T-helper 1 cell treated with Interleukin-12 subunit alpha and Interleukin-12 subunit beta and Interleukin-4 antibody, amounts not matched to agents 30 μg/mL and 1 μg/mL, for 36 hours (primary cell): ENCODE results near the gene ARMC2.

ENCODE experiments used
- H3K27ac Mint-ChIP-seq: one replicate; pipeline ENCODE4 v1.8.0; 2021; ENCODE audit warnings: mild to moderate bottlenecking, mixed read lengths
- H3K27me3 Mint-ChIP-seq: one replicate; pipeline ENCODE4 v1.8.0; 2021; ENCODE audit warnings: low read depth, mixed read lengths
- H3K36me3 Mint-ChIP-seq: one replicate; pipeline ENCODE4 v1.8.0; 2021; ENCODE audit warnings: low read depth, mixed read lengths
- H3K4me1 Mint-ChIP-seq: one replicate; pipeline ENCODE4 v1.8.0; 2021; ENCODE audit warnings: low read depth, mixed read lengths
- H3K4me3 Mint-ChIP-seq: one replicate; pipeline ENCODE4 v1.8.0; 2021; ENCODE audit warnings: mild to moderate bottlenecking, moderate library complexity, mixed read lengths
- H3K9me3 Mint-ChIP-seq: one replicate; pipeline ENCODE4 v1.8.0; 2021; ENCODE audit warnings: mixed read lengths

Gene ARMC2

DNA sequence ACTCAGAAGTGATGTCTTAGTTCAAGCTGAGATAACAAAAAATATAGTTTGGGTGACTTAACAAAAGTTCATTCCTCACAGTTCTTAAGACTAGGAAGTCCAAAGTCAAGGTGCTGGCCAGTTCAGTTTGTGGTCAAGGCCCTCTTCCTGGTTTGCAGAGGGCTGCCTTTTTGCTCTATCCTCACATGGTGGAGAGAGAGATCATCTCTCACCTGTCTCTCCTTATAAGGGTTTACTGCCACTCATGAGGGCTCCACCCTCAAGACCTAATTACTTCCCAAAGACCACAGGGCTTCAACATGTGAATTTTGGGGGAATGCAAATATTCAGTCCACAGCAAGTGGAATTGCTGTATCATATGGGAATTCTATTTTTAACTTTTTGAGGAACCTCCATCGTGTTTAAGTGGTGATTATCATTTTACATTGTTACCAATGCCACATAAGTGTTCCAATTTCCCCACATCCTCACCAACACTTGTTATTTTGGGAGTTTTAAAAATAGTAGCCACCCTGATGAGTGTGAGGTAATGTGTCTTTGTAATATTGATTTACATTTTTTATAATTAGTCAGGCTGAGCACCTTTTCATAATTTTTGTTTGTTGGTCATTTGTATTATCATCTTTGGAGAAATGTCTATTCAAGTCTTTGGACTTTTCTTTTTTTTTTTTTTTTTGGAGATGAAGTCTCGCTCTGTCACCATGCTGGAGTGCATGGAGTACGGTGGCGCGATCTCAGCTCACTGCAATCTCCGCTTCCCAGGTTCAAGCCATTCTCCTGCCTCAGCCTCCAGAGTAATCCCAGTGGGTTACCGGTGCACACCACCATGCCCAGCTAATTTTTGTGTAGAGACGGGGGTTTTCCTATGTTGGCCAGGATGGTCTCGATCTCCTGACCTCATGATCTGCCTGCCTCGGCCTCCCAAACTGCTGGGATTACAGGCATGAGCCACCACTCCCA lies 134.2 kb downstream of the ARMC2 start:
- Mint-ChIP-seq H3K9me3 (peaks cover 12% of the 10 kb centered on the region), H3K27ac (no peak overlapping the region), H3K4me1 (no peaks in the 10 kb centered on the region), H3K36me3 (peaks cover 8% of the 10 kb centered on the region), H3K27me3 (peaks cover 26% of the 10 kb centered on the region), H3K4me3 (no peak overlapping the region)

DNA sequence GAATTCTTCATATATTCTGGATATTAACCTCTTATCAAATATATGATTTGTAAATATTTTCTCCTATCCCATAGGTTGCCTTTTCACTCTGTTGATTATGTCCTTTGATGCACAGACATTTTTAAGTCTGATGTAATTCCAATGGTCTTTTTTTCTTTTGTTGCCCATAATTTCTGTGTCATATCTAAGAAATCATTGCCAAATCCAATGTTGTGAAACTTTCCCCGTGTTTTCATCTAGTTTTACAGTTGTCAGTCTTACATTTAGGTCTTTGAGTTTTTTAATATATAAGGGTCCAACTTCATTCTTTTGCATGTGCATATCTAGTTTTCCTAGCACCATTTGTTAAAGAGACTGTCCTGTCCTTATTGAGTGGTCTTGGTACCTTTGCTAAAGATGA lies 134.9 kb downstream of the ARMC2 start:
- no peaks in the 10 kb centered on the region for H3K4me1 Mint-ChIP-seq
- H3K36me3 Mint-ChIP-seq: peaks cover 11% of the 10 kb centered on the region
- H3K4me3 Mint-ChIP-seq: no peak overlapping the region
- peaks cover 19% of the 10 kb centered on the region for H3K27me3 Mint-ChIP-seq
- peaks cover 12% of the 10 kb centered on the region for H3K9me3 Mint-ChIP-seq
- no peak overlapping the region for H3K27ac Mint-ChIP-seq

DNA sequence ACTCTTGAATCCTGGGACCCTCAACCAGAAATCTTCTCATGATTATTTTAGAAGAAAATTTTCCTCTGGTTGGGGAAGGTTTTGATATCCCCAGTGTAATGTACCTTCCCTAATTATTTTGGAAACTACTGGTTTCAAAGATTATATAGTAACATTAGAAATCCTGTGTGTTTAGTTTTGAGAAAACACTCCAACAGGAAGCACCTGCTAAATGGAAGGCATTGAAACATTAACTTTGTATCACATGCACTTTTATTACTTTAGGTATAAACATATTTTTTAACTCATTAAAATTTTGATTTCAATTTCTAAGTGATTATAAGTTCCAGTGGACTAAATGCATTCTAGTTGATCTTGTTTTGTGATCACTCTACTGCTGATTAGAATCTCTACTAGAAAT lies 137.1 kb downstream of the ARMC2 start:
- H3K4me3 Mint-ChIP-seq: no peak overlapping the region
- H3K4me1 Mint-ChIP-seq: no peaks in the 10 kb centered on the region
- peaks cover 4% of the 10 kb centered on the region for H3K9me3 Mint-ChIP-seq
- H3K27ac Mint-ChIP-seq: no peak overlapping the region
- peaks cover 28% of the 10 kb centered on the region for H3K36me3 Mint-ChIP-seq
- peaks cover 3% of the 10 kb centered on the region for H3K27me3 Mint-ChIP-seq

DNA sequence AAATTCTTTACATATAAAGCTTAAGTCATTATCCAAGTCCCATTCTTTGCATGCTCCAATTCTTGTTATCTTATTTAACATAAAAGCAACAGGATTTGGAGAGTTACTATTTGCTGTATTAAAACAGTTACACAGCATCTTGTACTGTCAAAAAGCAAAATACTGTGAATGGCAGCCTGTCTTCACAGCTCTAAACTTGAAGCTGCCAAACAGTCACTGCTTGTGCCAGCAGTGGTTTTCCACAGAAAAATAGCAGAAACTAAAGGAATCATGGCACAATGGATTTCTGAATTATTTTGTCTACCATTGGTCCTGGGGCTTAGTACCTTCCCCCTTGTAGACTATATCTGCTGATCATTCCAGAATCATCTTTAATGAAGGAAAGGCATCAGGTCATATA lies 138.9 kb downstream of the ARMC2 start:
- Mint-ChIP-seq H3K4me1 (no peaks in the 10 kb centered on the region), H3K9me3 (no peaks in the 10 kb centered on the region), H3K4me3 (no peak overlapping the region), H3K27ac (no peak overlapping the region), H3K27me3 (no peaks in the 10 kb centered on the region), H3K36me3 (peaks cover 40% of the 10 kb centered on the region)

DNA sequence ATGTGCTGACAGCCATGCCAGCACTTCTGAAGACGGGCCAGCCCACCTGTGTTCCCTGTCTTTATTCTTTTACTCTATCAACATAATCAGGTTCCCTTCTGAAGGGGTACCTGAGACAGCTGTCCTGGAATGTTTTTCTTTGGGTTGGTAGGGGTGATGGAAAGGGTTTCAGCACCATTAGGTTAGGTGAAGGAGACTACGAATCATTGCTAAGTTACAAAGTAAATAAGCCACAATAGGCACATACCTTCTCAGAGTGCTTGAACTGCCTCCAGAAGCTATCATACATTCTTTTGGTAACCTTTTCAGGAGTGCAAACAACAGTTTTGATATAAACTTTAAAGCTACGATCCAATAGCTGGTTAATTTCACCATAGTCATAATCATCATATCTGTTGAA lies 140.1 kb downstream of the ARMC2 start:
- H3K27ac Mint-ChIP-seq: no peak overlapping the region

DNA sequence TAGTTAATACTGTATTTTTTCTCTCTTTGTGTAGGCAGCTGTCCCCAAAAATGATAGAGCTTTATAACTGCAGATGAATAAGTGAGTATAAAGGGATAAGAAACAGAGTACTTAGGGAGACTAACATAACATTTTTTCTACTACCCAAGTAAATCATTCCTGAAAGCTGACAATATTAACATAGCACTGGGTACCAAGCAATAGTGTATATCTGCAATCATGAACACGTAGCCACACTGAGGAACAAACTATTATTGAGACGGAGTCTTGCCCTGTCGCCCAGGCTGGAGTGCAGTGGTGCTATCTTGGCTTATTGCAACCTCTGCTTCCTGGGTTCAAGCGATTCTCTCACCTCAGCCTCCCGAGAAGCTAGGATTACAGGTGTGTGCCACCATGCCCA lies 140.5 kb downstream of the ARMC2 start:
- Mint-ChIP-seq H3K9me3 (no peaks in the 10 kb centered on the region), H3K27me3 (no peaks in the 10 kb centered on the region), H3K36me3 (peaks cover 48% of the 10 kb centered on the region), H3K4me3 (no peak overlapping the region), H3K4me1 (no peaks in the 10 kb centered on the region), H3K27ac (no peak overlapping the region)

More for the DNA sequence above, 140.1 kb downstream of the ARMC2 start:
- Mint-ChIP-seq H3K27me3 (no peaks in the 10 kb centered on the region), H3K4me3 (no peak overlapping the region), H3K4me1 (no peaks in the 10 kb centered on the region), H3K9me3 (no peaks in the 10 kb centered on the region), H3K36me3 (peaks cover 44% of the 10 kb centered on the region)

DNA sequence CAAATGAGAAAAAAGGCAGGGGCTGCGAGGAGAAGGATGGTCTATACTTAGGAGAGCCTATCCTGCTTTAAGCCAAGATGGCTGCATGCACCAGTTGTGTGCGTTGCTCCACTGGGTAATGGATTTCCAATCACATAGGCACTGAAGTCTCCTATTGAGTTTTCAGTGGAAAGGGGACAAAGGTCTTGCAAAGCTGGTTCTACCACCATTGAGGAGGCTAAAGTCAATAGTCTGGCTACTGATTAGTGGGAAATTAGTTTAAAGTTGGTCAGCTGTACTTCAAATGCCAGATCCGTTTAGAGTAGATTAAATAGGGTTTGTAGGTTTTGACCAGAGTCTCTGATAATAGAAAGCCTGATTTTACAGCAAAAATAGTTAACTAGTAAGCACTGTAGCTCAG lies 141.5 kb downstream of the ARMC2 start:
- Mint-ChIP-seq H3K36me3 (peaks cover 50% of the 10 kb centered on the region), H3K27ac (no peak overlapping the region), H3K9me3 (no peaks in the 10 kb centered on the region)

DNA sequence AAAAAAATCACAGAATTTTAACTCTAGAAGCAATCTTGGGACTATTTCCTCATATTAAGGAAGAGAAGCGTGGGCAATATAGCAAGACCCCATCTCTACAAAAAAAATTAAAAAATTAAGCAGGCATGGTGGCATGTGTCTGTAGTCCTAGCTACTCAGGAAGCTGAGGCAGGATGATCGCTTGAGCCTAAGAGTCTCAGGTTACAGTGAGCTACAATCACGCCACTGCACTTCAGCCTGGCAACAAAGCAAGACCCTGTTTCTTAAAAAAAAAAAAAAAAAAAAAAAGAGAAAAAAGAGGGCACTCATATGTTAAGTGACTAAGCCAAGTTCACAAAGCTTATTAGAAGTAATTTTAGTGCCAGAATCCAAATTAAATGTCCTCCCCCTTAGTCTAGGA lies 145.7 kb downstream of the ARMC2 start:
- Mint-ChIP-seq H3K4me3 (no peak overlapping the region), H3K9me3 (no peaks in the 10 kb centered on the region), H3K27ac (no peak overlapping the region), H3K36me3 (peaks cover 42% of the 10 kb centered on the region), H3K27me3 (no peaks in the 10 kb centered on the region), H3K4me1 (no peaks in the 10 kb centered on the region)

More for the DNA sequence above, 141.5 kb downstream of the ARMC2 start:
- H3K4me3 Mint-ChIP-seq: no peak overlapping the region
- H3K27me3 Mint-ChIP-seq: no peaks in the 10 kb centered on the region
- H3K4me1 Mint-ChIP-seq: no peaks in the 10 kb centered on the region

DNA sequence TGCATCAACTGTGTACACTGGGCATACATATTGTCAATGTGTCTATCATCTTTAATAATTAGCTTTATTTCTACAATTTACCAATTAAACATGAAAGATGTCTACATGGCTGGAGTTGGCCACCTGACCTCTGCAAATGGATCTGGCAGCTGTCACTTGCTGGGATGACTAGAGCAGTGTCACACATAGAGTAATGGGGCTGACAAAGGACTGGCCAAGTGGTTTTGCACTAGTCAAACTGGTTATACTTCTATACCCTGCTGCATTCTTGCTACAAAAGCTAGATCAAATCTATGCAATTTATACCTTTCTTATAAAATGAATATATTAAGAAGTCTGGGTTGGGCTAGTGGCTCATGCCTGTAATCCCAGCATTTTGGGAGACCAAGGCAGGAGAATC lies 147.1 kb downstream of the ARMC2 start:
- H3K27me3 Mint-ChIP-seq: no peaks in the 10 kb centered on the region
- no peaks in the 10 kb centered on the region for H3K9me3 Mint-ChIP-seq
- no peak overlapping the region for H3K27ac Mint-ChIP-seq
- no peak overlapping the region for H3K4me3 Mint-ChIP-seq
- H3K36me3 Mint-ChIP-seq: peaks cover 42% of the 10 kb centered on the region
- no peaks in the 10 kb centered on the region for H3K4me1 Mint-ChIP-seq

DNA sequence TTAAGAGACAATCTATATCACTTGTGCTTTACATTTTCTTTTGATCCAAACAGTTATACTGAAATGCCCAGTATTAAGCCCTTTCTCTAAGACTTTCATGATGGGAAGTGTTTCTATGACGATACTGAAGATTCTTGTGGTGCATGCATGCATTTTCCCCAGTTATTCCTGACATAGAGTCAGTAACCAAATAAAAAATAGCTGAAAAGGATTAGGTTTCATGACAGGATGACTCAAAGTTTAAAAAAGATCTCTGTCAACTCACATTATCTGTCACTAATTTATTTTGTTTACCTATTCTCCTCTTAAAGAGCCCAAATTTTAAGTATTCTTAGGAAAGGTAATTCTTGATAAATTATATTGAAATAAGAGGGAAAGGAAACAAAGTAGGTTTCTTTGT lies 148.0 kb downstream of the ARMC2 start:
- H3K27me3 Mint-ChIP-seq: no peaks in the 10 kb centered on the region
- no peak overlapping the region for H3K27ac Mint-ChIP-seq
- H3K36me3 Mint-ChIP-seq: peaks cover 33% of the 10 kb centered on the region
- H3K4me1 Mint-ChIP-seq: no peaks in the 10 kb centered on the region
- H3K4me3 Mint-ChIP-seq: no peak overlapping the region
- H3K9me3 Mint-ChIP-seq: no peaks in the 10 kb centered on the region

DNA sequence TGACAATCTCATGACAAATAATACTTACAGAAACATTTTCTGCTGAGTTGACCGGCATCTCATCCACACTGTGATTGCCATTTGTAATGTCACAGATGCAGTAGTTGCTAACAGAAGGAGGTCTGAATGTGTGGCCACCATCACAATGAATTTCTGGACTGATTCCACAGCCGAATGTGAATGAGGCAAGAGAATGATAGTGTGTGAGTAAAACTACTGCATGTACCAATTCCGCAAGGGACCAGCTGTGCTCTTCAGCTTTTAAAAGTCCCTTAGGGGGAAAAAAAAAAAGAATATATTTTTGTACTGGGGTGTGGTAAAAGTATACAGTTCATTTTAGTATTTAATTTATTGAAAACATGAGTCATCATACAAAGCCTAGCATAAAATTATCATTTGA lies 150.3 kb downstream of the ARMC2 start:
- H3K4me1 Mint-ChIP-seq: peaks cover 2% of the 10 kb centered on the region
- H3K9me3 Mint-ChIP-seq: no peaks in the 10 kb centered on the region
- H3K27ac Mint-ChIP-seq: no peak overlapping the region
- no peak overlapping the region for H3K4me3 Mint-ChIP-seq
- no peaks in the 10 kb centered on the region for H3K27me3 Mint-ChIP-seq
- peaks cover 22% of the 10 kb centered on the region for H3K36me3 Mint-ChIP-seq

DNA sequence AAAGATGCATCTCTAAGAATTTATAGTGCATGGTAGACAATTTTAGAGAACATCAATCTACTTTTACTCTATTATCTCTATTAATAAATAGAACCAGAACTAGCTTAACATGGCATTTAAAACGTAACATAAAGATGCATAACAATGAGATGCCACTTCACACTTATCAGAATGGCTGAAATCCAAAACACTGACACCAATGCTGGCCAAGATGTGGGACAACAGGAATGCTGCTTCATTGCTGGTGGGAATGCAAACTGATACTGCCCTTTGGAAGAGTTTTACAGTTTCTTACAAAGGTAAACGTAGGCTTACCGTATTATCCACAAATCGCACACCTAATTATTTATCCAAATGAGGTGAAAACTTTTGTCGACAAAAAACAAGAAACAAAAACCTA lies 151.2 kb downstream of the ARMC2 start:
- Mint-ChIP-seq H3K36me3 (peaks cover 18% of the 10 kb centered on the region), H3K27me3 (no peaks in the 10 kb centered on the region), H3K4me3 (no peak overlapping the region), H3K9me3 (no peaks in the 10 kb centered on the region), H3K27ac (no peak overlapping the region), H3K4me1 (peaks cover 4% of the 10 kb centered on the region)

DNA sequence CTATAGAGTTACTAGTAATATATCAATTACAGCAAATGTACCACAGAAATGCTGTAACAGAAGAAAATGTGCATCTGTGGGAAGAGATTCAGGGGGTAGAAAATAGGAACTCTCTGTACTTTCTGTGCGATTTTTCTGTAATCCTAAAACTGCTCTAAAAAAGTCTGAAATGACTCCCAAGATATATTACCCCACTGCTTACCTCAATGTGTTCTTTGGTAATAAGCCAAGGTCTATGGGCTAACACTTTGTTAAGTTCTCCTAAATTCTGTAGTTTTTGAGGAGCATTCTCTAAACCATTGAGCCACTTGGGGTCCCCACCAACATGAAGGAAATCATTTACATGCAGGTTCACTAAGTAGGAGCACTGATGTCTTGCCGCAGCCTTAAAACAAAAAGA lies 152.1 kb downstream of the ARMC2 start:
- H3K36me3 Mint-ChIP-seq: peaks cover 19% of the 10 kb centered on the region
- no peaks in the 10 kb centered on the region for H3K27me3 Mint-ChIP-seq
- H3K4me3 Mint-ChIP-seq: no peak overlapping the region
- H3K9me3 Mint-ChIP-seq: no peaks in the 10 kb centered on the region
- H3K27ac Mint-ChIP-seq: no peak overlapping the region
- peaks cover 4% of the 10 kb centered on the region for H3K4me1 Mint-ChIP-seq

DNA sequence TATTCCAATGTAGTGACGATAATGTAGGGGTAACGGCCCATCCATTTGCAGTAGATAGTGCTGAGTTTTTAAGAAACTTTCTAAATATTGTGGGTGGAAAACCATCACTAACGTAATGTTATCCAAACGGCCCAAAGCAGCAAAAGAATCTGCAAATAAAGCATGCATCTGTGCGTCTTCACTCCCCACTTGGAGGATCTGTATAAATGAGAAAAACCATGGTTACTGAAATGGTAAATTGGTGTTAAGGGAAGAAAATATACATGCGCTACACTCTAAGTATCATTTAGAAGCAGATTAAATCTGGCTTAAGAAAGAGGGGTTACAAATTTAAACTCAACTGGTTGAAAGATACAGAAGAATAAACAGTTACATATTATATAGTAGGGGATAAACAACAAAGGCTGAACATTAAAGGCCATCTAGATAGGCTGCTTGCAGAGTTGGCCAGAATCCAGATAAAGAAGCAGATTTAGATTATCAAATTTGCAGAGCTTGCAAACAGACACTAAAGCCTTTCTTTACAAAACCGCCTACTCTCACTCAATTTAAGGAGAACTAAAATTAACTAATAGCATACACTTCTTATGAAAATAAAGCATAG lies 153.2 kb downstream of the ARMC2 start:
- H3K27ac Mint-ChIP-seq: no peak overlapping the region
- peaks cover 17% of the 10 kb centered on the region for H3K36me3 Mint-ChIP-seq
- peaks cover 8% of the 10 kb centered on the region for H3K4me1 Mint-ChIP-seq
- no peaks in the 10 kb centered on the region for H3K9me3 Mint-ChIP-seq
- H3K27me3 Mint-ChIP-seq: no peaks in the 10 kb centered on the region
- no peak overlapping the region for H3K4me3 Mint-ChIP-seq

DNA sequence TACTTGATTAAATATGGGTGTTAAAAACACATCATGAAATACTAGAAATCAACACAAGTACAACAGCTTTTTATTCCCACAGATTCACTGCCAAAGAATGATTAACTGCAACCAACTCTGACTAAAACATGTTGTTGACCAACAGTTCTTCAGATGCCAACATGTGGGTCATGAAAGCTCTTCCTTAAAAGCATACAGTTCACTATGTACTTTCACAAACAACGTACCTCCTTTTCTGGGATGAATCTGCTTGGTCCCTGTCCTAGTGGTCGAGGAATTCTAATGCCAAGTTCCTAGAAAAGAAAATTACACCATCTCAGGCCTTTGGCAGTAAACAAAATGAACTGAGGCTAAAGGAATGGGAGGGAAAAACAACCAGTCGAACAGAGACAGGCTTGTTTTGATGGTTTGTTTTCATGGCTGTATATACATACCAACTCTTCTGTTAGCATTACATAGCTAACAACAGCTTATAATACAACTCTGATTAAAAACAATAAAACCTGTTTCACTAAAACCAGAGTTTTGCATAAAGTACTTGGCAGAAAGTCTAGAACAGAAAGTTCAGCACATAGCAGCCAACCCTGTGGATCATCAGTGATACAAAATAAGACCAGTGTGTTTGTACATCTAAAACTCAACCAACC lies 154.0 kb downstream of the ARMC2 start:
- no peak overlapping the region for H3K4me3 Mint-ChIP-seq
- no peaks in the 10 kb centered on the region for H3K9me3 Mint-ChIP-seq
- H3K4me1 Mint-ChIP-seq: peaks cover 16% of the 10 kb centered on the region
- no peak overlapping the region for H3K27ac Mint-ChIP-seq
- no peaks in the 10 kb centered on the region for H3K27me3 Mint-ChIP-seq
- H3K36me3 Mint-ChIP-seq: peaks cover 15% of the 10 kb centered on the region
